HepG2 (cell line): ENCODE measurements around the gene COPZ2. TPM values are rescaled to one million over a fixed set of nuclear protein-coding genes. Genes with fewer than 3 reads are reported as not detected.

Experiments
- NR2C2 ChIP-seq: sonication (generic); formaldehyde crosslinking; IDR thresholded peaks from 2 replicates; pipeline ENCODE4 v1.4.0; 2020; ENCODE audit warnings: missing genetic modification reagents, mild to moderate bottlenecking, moderate library complexity, borderline replicate concordance
- ZBTB7B ChIP-seq: sonication (generic); formaldehyde crosslinking; IDR thresholded peaks from 2 replicates; pipeline ENCODE4 v1.4.0; 2020; ENCODE audit warnings: missing genetic modification reagents
- ZNF484 ChIP-seq: sonication (generic); formaldehyde crosslinking; IDR thresholded peaks from 2 replicates; pipeline ENCODE4 v1.5.1; 2020; ENCODE audit warnings: mild to moderate bottlenecking, low read depth, missing genetic modification reagents, borderline replicate concordance
- ZNF501 ChIP-seq: sonication (generic); formaldehyde crosslinking; IDR thresholded peaks from 2 replicates; pipeline ENCODE4 v1.5.1; 2020; ENCODE audit warnings: mild to moderate bottlenecking, moderate library complexity, missing genetic modification reagents
- ZNF619 ChIP-seq: sonication (generic); formaldehyde crosslinking; IDR thresholded peaks from 2 replicates; pipeline ENCODE4 v1.4.0; 2020; ENCODE audit warnings: mild to moderate bottlenecking, missing genetic modification reagents
- ZNF839 ChIP-seq: sonication (generic); formaldehyde crosslinking; IDR thresholded peaks from 2 replicates; pipeline ENCODE4 v1.4.0; 2020; ENCODE audit warnings: missing genetic modification reagents, mild to moderate bottlenecking, borderline replicate concordance
- polyA plus RNA-seq, 8 experiments: library from polyadenylated mRNA; depleted of rRNA in 3 of 8; stranded (reverse) in 7 of 8; unstranded in 1 of 8; fragments of >200 nt; fragmentation: Illumina TruSeq in 4 of 8; extraction: Trizol in 4 of 8; gene quantifications; 2 replicates each; pipeline versions ENCODE4 v1.2.1 to v1.2.3, GENCODE V29; 2011 to 2016; ENCODE audit warnings: low read depth in 4 of 8, missing spikeins in 1 of 8, mixed read lengths in 1 of 8; ENCODE audit not compliant: insufficient read depth in 1 of 8
- total RNA-seq, 5 experiments: library from RNA; depleted of rRNA; stranded (reverse); fragments of >200 nt; fragmentation: Illumina TruSeq; extraction: Trizol; gene quantifications; 2 replicates each; pipeline ENCODE4 v1.2.3, GENCODE V29; 2016; ENCODE audit warnings: low read depth in 1 of 5
- TF ChIP-seq, protein P1 (sequence below): sonication (generic); formaldehyde crosslinking; IDR thresholded peaks from 2 replicates; pipeline ENCODE4 v1.5.0; 2020; ENCODE audit warnings: mild to moderate bottlenecking, missing genetic modification reagents
- TF ChIP-seq, protein P2 (sequence below): sonication (generic); formaldehyde crosslinking; IDR thresholded peaks from 2 replicates; pipeline ENCODE4 v1.4.0; 2020; ENCODE audit warnings: missing genetic modification reagents, borderline replicate concordance
- TF ChIP-seq, protein P3 (sequence below): sonication (generic); formaldehyde crosslinking; IDR thresholded peaks from 2 replicates; pipeline ENCODE4 v1.5.0; 2020; ENCODE audit warnings: mild to moderate bottlenecking, missing genetic modification reagents
- TF ChIP-seq, protein P4 (sequence below): sonication (generic); formaldehyde crosslinking; IDR thresholded peaks from 2 replicates; pipeline ENCODE4 v1.5.0; 2020; ENCODE audit warnings: mild to moderate bottlenecking, missing genetic modification reagents, borderline replicate concordance

Gene COPZ2
- total and polyA plus RNA-seq, 2 of the 13 experiments (the other 11 are each of a cell fraction or from before 2014, with no cell fraction given), result 0.61 to 1.5 TPM

DNA sequence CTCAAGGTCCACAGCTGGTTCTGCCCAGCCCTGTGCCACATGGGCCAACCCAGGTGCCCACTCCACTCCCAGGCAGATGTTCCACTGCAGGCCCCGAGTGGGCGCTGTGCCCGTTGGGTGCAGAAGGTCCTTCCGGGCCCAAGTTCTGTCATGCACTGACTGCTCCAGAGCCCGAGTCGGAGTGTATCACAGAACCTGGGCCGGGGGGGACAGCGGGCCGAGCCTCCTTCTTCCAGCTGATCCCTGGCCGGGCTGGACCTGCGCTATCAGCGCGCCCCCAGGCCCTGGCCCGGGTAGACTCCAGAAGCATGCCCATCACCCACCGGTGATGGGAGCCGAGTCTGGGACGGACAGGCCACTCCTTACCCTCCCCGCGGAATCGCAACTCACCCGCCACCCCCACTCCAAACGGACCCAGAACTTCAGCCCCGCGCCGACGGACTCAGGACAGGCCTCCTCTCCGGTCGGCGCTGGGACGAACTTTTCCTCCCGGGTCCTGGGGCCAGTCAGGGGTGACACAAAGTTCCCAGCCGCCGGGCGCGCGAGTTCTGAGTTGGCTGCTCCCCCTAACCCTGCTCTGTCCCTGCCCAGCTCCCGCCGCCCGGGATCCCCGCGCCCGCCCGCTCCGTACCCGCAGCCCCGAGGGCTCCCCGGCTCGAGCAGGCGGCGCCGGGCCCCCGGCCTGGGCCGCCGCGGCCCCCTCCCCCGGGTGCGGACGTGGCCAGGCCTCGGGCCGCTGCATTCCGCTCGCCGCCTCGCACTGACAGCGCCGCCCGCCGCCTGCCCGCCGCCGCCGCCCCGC is at the start of gene COPZ2 (continued):
- TF ChIP-seq, protein P1, sequence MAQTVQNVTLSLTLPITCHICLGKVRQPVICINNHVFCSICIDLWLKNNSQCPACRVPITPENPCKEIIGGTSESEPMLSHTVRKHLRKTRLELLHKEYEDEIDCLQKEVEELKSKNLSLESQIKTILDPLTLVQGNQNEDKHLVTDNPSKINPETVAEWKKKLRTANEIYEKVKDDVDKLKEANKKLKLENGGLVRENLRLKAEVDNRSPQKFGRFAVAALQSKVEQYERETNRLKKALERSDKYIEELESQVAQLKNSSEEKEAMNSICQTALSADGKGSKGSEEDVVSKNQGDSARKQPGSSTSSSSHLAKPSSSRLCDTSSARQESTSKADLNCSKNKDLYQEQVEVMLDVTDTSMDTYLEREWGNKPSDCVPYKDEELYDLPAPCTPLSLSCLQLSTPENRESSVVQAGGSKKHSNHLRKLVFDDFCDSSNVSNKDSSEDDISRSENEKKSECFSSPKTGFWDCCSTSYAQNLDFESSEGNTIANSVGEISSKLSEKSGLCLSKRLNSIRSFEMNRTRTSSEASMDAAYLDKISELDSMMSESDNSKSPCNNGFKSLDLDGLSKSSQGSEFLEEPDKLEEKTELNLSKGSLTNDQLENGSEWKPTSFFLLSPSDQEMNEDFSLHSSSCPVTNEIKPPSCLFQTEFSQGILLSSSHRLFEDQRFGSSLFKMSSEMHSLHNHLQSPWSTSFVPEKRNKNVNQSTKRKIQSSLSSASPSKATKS (CRISPR knock-in tag), result no peak
- 0 out of 2 replicates have a peak, but pooled peaks have one; percentile 52 for TF ChIP-seq NR2C2 (CRISPR knock-in tag)
- no peak for TF ChIP-seq ZNF619 (CRISPR knock-in tag)
- peak; percentile 76 for TF ChIP-seq ZNF501 (CRISPR knock-in tag)
- TF ChIP-seq, protein P2, sequence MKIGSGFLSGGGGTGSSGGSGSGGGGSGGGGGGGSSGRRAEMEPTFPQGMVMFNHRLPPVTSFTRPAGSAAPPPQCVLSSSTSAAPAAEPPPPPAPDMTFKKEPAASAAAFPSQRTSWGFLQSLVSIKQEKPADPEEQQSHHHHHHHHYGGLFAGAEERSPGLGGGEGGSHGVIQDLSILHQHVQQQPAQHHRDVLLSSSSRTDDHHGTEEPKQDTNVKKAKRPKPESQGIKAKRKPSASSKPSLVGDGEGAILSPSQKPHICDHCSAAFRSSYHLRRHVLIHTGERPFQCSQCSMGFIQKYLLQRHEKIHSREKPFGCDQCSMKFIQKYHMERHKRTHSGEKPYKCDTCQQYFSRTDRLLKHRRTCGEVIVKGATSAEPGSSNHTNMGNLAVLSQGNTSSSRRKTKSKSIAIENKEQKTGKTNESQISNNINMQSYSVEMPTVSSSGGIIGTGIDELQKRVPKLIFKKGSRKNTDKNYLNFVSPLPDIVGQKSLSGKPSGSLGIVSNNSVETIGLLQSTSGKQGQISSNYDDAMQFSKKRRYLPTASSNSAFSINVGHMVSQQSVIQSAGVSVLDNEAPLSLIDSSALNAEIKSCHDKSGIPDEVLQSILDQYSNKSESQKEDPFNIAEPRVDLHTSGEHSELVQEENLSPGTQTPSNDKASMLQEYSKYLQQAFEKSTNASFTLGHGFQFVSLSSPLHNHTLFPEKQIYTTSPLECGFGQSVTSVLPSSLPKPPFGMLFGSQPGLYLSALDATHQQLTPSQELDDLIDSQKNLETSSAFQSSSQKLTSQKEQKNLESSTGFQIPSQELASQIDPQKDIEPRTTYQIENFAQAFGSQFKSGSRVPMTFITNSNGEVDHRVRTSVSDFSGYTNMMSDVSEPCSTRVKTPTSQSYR (CRISPR knock-in tag), result no peak
- peak; percentile 70 for TF ChIP-seq ZBTB7B (CRISPR knock-in tag)
- TF ChIP-seq ZNF839, result peak; percentile 94; the same call in 1 of the 2 replicates
- TF ChIP-seq, protein P3, sequence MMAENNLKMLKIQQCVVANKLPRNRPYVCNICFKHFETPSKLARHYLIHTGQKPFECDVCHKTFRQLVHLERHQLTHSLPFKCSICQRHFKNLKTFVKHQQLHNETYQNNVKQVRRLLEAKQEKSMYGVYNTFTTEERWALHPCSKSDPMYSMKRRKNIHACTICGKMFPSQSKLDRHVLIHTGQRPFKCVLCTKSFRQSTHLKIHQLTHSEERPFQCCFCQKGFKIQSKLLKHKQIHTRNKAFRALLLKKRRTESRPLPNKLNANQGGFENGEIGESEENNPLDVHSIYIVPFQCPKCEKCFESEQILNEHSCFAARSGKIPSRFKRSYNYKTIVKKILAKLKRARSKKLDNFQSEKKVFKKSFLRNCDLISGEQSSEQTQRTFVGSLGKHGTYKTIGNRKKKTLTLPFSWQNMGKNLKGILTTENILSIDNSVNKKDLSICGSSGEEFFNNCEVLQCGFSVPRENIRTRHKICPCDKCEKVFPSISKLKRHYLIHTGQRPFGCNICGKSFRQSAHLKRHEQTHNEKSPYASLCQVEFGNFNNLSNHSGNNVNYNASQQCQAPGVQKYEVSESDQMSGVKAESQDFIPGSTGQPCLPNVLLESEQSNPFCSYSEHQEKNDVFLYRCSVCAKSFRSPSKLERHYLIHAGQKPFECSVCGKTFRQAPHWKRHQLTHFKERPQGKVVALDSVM (CRISPR knock-in tag), result 0 out of 2 replicates have a peak, but pooled peaks have one; percentile 33
- 0 out of 2 replicates have a peak, but pooled peaks have one; percentile 57 for TF ChIP-seq ZNF484 (CRISPR knock-in tag)
- TF ChIP-seq, protein P4, sequence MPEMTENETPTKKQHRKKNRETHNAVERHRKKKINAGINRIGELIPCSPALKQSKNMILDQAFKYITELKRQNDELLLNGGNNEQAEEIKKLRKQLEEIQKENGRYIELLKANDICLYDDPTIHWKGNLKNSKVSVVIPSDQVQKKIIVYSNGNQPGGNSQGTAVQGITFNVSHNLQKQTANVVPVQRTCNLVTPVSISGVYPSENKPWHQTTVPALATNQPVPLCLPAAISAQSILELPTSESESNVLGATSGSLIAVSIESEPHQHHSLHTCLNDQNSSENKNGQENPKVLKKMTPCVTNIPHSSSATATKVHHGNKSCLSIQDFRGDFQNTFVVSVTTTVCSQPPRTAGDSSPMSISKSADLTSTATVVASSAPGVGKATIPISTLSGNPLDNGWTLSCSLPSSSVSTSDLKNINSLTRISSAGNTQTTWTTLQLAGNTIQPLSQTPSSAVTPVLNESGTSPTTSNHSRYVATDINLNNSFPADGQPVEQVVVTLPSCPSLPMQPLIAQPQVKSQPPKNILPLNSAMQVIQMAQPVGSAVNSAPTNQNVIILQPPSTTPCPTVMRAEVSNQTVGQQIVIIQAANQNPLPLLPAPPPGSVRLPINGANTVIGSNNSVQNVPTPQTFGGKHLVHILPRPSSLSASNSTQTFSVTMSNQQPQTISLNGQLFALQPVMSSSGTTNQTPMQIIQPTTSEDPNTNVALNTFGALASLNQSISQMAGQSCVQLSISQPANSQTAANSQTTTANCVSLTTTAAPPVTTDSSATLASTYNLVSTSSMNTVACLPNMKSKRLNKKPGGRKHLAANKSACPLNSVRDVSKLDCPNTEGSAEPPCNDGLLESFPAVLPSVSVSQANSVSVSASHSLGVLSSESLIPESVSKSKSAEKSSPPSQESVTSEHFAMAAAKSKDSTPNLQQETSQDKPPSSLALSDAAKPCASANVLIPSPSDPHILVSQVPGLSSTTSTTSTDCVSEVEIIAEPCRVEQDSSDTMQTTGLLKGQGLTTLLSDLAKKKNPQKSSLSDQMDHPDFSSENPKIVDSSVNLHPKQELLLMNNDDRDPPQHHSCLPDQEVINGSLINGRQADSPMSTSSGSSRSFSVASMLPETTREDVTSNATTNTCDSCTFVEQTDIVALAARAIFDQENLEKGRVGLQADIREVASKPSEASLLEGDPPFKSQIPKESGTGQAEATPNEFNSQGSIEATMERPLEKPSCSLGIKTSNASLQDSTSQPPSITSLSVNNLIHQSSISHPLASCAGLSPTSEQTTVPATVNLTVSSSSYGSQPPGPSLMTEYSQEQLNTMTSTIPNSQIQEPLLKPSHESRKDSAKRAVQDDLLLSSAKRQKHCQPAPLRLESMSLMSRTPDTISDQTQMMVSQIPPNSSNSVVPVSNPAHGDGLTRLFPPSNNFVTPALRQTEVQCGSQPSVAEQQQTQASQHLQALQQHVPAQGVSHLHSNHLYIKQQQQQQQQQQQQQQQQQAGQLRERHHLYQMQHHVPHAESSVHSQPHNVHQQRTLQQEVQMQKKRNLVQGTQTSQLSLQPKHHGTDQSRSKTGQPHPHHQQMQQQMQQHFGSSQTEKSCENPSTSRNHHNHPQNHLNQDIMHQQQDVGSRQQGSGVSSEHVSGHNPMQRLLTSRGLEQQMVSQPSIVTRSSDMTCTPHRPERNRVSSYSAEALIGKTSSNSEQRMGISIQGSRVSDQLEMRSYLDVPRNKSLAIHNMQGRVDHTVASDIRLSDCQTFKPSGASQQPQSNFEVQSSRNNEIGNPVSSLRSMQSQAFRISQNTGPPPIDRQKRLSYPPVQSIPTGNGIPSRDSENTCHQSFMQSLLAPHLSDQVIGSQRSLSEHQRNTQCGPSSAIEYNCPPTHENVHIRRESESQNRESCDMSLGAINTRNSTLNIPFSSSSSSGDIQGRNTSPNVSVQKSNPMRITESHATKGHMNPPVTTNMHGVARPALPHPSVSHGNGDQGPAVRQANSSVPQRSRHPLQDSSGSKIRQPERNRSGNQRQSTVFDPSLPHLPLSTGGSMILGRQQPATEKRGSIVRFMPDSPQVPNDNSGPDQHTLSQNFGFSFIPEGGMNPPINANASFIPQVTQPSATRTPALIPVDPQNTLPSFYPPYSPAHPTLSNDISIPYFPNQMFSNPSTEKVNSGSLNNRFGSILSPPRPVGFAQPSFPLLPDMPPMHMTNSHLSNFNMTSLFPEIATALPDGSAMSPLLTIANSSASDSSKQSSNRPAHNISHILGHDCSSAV (CRISPR knock-in tag), result no peak
